OCI-LY7 (cell line): ENCODE measurements around the gene CCBE1. TPM values are rescaled to one million over a fixed set of nuclear protein-coding genes. Genes with fewer than 3 reads are reported as not detected.

ENCODE experiments used
- BruUV-seq: library from RNA; stranded (reverse); fragments of 400-500 nt; replicated peaks from 2 replicates; lab custom pipeline; 2021; lab: Mats Ljungman, UMichigan
- CTCF ChIA-PET: fragments of 300-600 bp; sonication (Branson Sonifier 250); formaldehyde crosslinking; loops from one replicate; lab custom pipeline; 2022; ENCODE audit warnings: antibody characterized with exemption; ENCODE audit not compliant: unreplicated experiment; lab: Charles Lee
- POLR2A ChIA-PET: fragments of 300-600 bp; sonication (Branson Sonifier 250); formaldehyde crosslinking; loops from one replicate; lab custom pipeline; 2022; ENCODE audit warnings: antibody characterized with exemption; lab: Charles Lee
- DNase-seq: peaks from one replicate; pipeline ENCODE4 v3.0.0-alpha.2; 2015; ENCODE audit warnings: low spot score
- H2AFZ ChIP-seq: fragments of 200-600 bp; sonication (generic), shearing (Covaris generic); 2 replicates; pipeline ENCODE4 v1.6.1; 2014; ENCODE audit warnings: mild to moderate bottlenecking, antibody characterized with exemption, low read length, moderate library complexity
- H3K27ac ChIP-seq: fragments of 200-600 bp; sonication (generic); 2 replicates; pipeline ENCODE4 v1.5.1; 2014; ENCODE audit warnings: mixed run types, low read depth, mild to moderate bottlenecking, moderate library complexity, low read length, inconsistent platforms; ENCODE audit not compliant: poor library complexity, severe bottlenecking
- H3K36me3 ChIP-seq: fragments of 200-600 bp; sonication (generic); 2 replicates; pipeline ENCODE4 v1.6.1; 2014; ENCODE audit warnings: mild to moderate bottlenecking, antibody characterized with exemption, low read length, moderate library complexity, mixed read lengths; ENCODE audit not compliant: insufficient read depth
- H3K4me1 ChIP-seq: fragments of 200-600 bp; sonication (generic); 2 replicates; pipeline ENCODE4 v1.5.1; 2014; ENCODE audit warnings: mild to moderate bottlenecking, low read length; ENCODE audit not compliant: insufficient read depth, poor library complexity, severe bottlenecking
- H3K4me2 ChIP-seq: fragments of 200-600 bp; sonication (generic); 2 replicates; pipeline ENCODE4 v1.6.1; 2014; ENCODE audit warnings: mild to moderate bottlenecking, low read length
- H3K4me3 ChIP-seq: fragments of 200-600 bp; sonication (generic); 2 replicates; pipeline ENCODE4 v1.5.1; 2014; ENCODE audit warnings: mild to moderate bottlenecking, low read depth, low read length; ENCODE audit not compliant: poor library complexity, severe bottlenecking
- H3K79me2 ChIP-seq: fragments of 200-600 bp; sonication (generic); 2 replicates; pipeline ENCODE4 v1.6.1; 2016; ENCODE audit warnings: low read depth, mild to moderate bottlenecking, low read length, moderate library complexity, mixed read lengths; ENCODE audit not compliant: insufficient read depth
- H3K9me2 ChIP-seq: fragments of 200-600 bp; sonication (generic); 2 replicates; pipeline ENCODE4 v1.6.1; 2016; ENCODE audit warnings: mild to moderate bottlenecking, low read length, mixed read lengths; ENCODE audit not compliant: insufficient read depth
- H3K9me3 ChIP-seq: fragments of 200-600 bp; sonication (generic); 2 replicates; pipeline ENCODE4 v1.6.1; 2014; ENCODE audit warnings: mild to moderate bottlenecking, mixed run types, low read length, mixed read lengths
- H4K20me1 ChIP-seq: fragments of 200-600 bp; sonication (generic); 2 replicates; pipeline ENCODE4 v1.6.1; 2014; ENCODE audit warnings: mild to moderate bottlenecking, antibody characterized with exemption, low read length, moderate library complexity, mixed read lengths; ENCODE audit not compliant: insufficient read depth
- EZH2phosphoT487 ChIP-seq: fragments of 200-600 bp; sonication (generic); IDR thresholded peaks from 2 replicates; pipeline ENCODE4 v1.6.1; 2018; ENCODE audit warnings: low read depth, borderline replicate concordance, mild to moderate bottlenecking, mixed run types, antibody characterized with exemption, low read length, moderate library complexity, mixed read lengths
- intact Hi-C: fragments of 100-400 bp; cut with micrococcal nuclease; formaldehyde crosslinking; loops from one replicate; pipeline ENCODE4 v1.10.0; 2022; ENCODE audit not compliant: unreplicated experiment
- total RNA-seq, 2 experiments: library from RNA; depleted of rRNA in 1 of 2; stranded (reverse); fragments of >200 nt in 1 of 2; shearing (Covaris generic) in 1 of 2; gene quantifications; 2 replicates each; pipeline ENCODE4 v1.2.3, GENCODE V29; 2014 to 2022
- TF ChIP-seq, protein P1 (sequence below): fragments of 200-600 bp; sonication (generic); conservative IDR thresholded peaks from 2 replicates; pipeline ENCODE4 v1.5.1; 2014; ENCODE audit warnings: mild to moderate bottlenecking, antibody characterized with exemption, low read length, moderate library complexity, mixed read lengths

CCBE1 gene
- total RNA-seq, 2 experiments from 2014 or later: 0.16 to 0.70 TPM

- no peak overlapping the region for H3K27ac ChIP-seq
- ChIA-PET POLR2A (no interaction called here), CTCF (no interaction called here)
- TF ChIP-seq, protein P1, sequence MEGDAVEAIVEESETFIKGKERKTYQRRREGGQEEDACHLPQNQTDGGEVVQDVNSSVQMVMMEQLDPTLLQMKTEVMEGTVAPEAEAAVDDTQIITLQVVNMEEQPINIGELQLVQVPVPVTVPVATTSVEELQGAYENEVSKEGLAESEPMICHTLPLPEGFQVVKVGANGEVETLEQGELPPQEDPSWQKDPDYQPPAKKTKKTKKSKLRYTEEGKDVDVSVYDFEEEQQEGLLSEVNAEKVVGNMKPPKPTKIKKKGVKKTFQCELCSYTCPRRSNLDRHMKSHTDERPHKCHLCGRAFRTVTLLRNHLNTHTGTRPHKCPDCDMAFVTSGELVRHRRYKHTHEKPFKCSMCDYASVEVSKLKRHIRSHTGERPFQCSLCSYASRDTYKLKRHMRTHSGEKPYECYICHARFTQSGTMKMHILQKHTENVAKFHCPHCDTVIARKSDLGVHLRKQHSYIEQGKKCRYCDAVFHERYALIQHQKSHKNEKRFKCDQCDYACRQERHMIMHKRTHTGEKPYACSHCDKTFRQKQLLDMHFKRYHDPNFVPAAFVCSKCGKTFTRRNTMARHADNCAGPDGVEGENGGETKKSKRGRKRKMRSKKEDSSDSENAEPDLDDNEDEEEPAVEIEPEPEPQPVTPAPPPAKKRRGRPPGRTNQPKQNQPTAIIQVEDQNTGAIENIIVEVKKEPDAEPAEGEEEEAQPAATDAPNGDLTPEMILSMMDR: no peak
- no peak for TF ChIP-seq EZH2phosphoT487
- intact Hi-C loops: no loop called here
- H4K20me1 ChIP-seq: no peaks in the 10 kb centered on the region
- BruUV-seq: no TSS peak
- H3K4me1 ChIP-seq: no peaks in the 10 kb centered on the region
- H3K4me3 ChIP-seq: no peak overlapping the region
- H3K9me3 ChIP-seq: no peaks in the 10 kb centered on the region
- no peaks in the 10 kb centered on the region for H3K79me2 ChIP-seq
- H3K36me3 ChIP-seq: no peaks in the 10 kb centered on the region
- H3K4me2 ChIP-seq: no peak overlapping the region
- DNase-seq: no peak
- H2AFZ ChIP-seq: no peak overlapping the region
- H3K9me2 ChIP-seq: no peaks in the 10 kb centered on the region
These were observed 269.2 kb downstream of the CCBE1 start for GRCh38 chr18:59428018-59428417.

DNA sequence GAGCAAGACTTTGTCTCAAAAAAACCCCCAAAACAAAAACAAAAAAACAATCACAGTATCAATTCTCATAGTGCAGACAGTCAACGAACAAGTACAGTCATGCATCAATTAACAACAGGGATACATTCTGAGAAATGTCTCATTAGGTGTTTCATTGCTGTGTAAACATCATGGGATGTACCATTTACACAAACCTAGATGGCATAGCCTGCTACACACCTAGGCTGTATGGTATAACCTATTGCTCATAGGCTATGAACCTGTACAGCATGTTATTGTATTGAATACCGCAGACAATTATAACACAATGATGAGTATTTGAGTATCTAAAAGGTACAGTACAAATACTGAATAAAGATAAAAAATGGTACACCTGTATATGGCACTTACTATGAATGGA lies 270.4 kb downstream of the CCBE1 start:
- Histone ChIP-seq H2AFZ (no peak overlapping the region), H3K27ac (no peak overlapping the region), H3K4me2 (no peak overlapping the region), H3K36me3 (no peaks in the 10 kb centered on the region), H3K4me3 (no peak overlapping the region), H3K9me2 (no peaks in the 10 kb centered on the region), H3K79me2 (no peaks in the 10 kb centered on the region), H3K4me1 (no peaks in the 10 kb centered on the region), H4K20me1 (no peaks in the 10 kb centered on the region), H3K9me3 (no peaks in the 10 kb centered on the region)
- no peak for TF ChIP-seq EZH2phosphoT487
- TF ChIP-seq, protein P1: no peak
- CTCF ChIA-PET: no interaction called here
- intact Hi-C loops: no loop called here
- DNase-seq: no peak
- POLR2A ChIA-PET: no interaction called here
- BruUV-seq: no TSS peak

GRCh38 chr18:59423259-59423658 lies 274.0 kb downstream of the CCBE1 start:
- Histone ChIP-seq H3K36me3 (no peaks in the 10 kb centered on the region), H3K9me2 (no peaks in the 10 kb centered on the region), H3K9me3 (no peaks in the 10 kb centered on the region), H3K79me2 (no peaks in the 10 kb centered on the region), H3K4me3 (no peak overlapping the region), H3K4me2 (no peak overlapping the region), H3K27ac (no peak overlapping the region), H4K20me1 (no peaks in the 10 kb centered on the region), H3K4me1 (no peaks in the 10 kb centered on the region), H2AFZ (no peak overlapping the region)
- BruUV-seq: no TSS peak
- ChIA-PET POLR2A (no interaction called here), CTCF (no interaction called here)
- DNase-seq: no peak
- TF ChIP-seq, protein P1: no peak
- no peak for TF ChIP-seq EZH2phosphoT487
- intact Hi-C loops: no loop called here
